GM12878 (cell line): ENCODE measurements around the gene MGAT3.

ENCODE experiments used
- CREB1 ChIP-seq: IDR thresholded peaks from 2 replicates; pipeline ENCODE4 v1.6.1; 2012; ENCODE audit warnings: low read depth, mild to moderate bottlenecking, inconsistent platforms
- TF ChIP-seq, protein P1 (sequence below): fragments of 450-650 bp; IDR thresholded peaks from 2 replicates; pipeline ENCODE4 v1.6.1; 2017; ENCODE audit warnings: low read depth, mild to moderate bottlenecking, moderate library complexity

DNA sequence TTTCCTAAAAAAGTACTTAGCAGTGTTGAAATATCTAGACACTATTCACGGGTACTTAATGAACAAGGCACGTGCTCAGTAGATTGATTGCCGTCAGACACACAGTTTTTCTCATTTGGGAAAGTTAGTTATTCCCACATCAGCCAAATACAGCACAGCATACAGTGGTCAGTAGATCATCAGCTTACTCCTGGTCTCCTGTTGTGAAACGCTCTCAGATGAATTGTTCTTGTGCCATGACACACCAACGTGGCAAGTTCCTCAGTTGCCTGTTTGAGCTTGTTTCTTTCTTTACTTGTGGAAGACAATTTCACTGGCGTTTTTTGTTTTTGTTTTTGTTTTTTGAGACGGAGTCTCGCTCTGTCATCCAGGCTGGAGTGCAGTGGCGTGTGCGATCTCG lies 48.6 kb upstream of the MGAT3 start:
- TF ChIP-seq, protein P1, sequence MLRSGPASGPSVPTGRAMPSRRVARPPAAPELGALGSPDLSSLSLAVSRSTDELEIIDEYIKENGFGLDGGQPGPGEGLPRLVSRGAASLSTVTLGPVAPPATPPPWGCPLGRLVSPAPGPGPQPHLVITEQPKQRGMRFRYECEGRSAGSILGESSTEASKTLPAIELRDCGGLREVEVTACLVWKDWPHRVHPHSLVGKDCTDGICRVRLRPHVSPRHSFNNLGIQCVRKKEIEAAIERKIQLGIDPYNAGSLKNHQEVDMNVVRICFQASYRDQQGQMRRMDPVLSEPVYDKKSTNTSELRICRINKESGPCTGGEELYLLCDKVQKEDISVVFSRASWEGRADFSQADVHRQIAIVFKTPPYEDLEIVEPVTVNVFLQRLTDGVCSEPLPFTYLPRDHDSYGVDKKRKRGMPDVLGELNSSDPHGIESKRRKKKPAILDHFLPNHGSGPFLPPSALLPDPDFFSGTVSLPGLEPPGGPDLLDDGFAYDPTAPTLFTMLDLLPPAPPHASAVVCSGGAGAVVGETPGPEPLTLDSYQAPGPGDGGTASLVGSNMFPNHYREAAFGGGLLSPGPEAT, result no peak
- TF ChIP-seq CREB1, result no peak
